ENCODE results near the gene NMNAT2.

The NMNAT2 gene

DNA sequence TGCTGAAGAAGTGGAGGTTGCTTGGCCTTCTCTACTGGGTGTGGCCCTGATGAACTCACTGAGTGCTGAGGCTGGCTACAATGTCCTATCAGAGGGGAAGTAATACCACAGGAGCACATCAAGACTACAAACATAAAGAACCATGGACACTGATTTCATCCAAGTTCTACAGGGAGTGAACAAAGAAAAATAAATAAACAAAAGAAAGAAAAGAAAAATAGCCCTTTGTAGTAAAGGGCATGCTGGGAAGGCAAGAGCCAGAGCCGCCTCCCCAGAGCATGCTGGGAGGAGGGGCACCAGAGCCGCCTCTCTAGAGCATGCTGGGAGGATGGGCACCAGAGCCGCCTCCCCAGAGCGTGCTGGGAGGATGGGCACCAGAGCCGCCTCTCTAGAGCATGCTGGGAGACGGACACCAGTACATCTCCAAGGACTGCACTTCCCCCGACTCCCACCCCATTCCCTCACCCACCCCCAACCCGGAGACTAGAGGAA lies 166.2 kb downstream of the NMNAT2 start:
- Mint-ChIP-seq H3K9me3 (no peaks in the 10 kb centered on the region), H3K27ac (no peak overlapping the region), H3K4me3 (no peak overlapping the region), H3K4me1 (ENCODE audit: low read depth) (no peaks in the 10 kb centered on the region), H3K36me3 (ENCODE audit: low read depth) (no peaks in the 10 kb centered on the region), H3K27me3 (ENCODE audit: low read depth) (no peaks in the 10 kb centered on the region)
- no peak for DNase-seq (ENCODE audit: low spot score)

GRCh38 chr1:183251101-183251958 lies 166.8 kb downstream of the NMNAT2 start:
- no peaks in the 10 kb centered on the region for H3K36me3 Mint-ChIP-seq (ENCODE audit: low read depth)
- no peaks in the 10 kb centered on the region for H3K4me1 Mint-ChIP-seq (ENCODE audit: low read depth)
- no peak overlapping the region for H3K27ac Mint-ChIP-seq
- H3K4me3 Mint-ChIP-seq = no peak overlapping the region
- DNase-seq (ENCODE audit: low spot score) = no peak
- H3K27me3 Mint-ChIP-seq (ENCODE audit: low read depth) = no peaks in the 10 kb centered on the region
- no peaks in the 10 kb centered on the region for H3K9me3 Mint-ChIP-seq

GRCh38 chr1:183249941-183250452 lies 168.2 kb downstream of the NMNAT2 start:
- H3K36me3 Mint-ChIP-seq (ENCODE audit: low read depth) = no peaks in the 10 kb centered on the region
- no peak overlapping the region for H3K4me3 Mint-ChIP-seq
- no peaks in the 10 kb centered on the region for H3K4me1 Mint-ChIP-seq (ENCODE audit: low read depth)
- H3K27me3 Mint-ChIP-seq (ENCODE audit: low read depth) = no peaks in the 10 kb centered on the region
- no peaks in the 10 kb centered on the region for H3K9me3 Mint-ChIP-seq
- DNase-seq (ENCODE audit: low spot score) = no peak
- no peak overlapping the region for H3K27ac Mint-ChIP-seq

DNA sequence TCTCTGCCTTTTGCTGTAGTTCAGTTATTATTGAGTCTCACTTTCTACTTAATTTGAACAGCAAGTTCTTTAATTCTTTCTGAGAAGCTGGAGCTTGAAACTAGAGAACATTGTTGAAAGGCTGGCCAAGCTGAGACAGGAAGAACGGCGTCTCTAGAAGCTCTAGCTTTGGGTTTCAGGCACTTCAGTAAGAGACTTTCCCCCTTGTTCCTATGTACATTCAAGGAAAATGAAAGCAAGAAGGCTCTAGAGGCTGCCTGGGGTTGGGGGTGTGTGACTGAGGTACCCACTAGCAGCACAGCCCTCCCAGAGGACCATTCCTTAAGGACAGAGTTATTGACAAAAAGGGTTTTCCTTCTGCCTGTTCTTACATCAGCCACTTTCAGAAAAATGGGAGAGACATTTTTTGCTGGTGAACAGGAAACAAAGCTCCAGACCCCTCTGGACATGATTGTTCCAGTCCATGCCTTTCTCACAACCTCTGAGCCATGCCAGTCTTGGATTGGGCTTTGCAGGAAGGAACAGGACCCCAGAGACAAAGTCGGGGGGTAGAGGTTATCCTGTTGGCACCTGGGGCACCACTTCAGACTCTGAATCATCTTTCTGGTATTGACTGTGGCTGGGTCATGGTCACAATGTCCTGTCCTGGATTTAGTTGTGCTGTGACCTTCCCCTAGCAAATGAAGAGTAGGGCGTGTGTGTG lies 169.0 kb downstream of the NMNAT2 start:
- no peak for DNase-seq (ENCODE audit: low spot score)
- Mint-ChIP-seq H3K9me3 (no peaks in the 10 kb centered on the region), H3K27ac (no peak overlapping the region), H3K36me3 (ENCODE audit: low read depth) (no peaks in the 10 kb centered on the region), H3K4me3 (no peak overlapping the region), H3K4me1 (ENCODE audit: low read depth) (no peaks in the 10 kb centered on the region), H3K27me3 (ENCODE audit: low read depth) (no peaks in the 10 kb centered on the region)

DNA sequence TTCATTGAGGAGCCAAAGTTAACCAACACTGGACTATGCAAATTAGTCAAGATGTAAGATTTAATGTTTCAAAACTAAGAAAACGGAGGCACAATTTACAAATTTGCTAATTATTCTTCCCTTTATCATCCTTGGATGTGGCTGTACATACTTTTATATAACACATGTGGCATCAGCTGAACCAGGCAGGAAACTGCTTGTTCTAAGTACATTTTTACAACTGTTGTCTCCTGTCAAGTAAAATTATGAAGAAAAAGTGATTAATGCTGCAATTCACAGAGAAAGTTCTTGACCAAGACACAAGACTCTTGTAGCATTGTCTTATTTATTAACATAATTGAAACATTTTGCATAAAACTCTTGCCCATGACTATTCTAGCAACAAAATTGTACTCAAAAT lies 170.2 kb downstream of the NMNAT2 start:
- no peaks in the 10 kb centered on the region for H3K4me1 Mint-ChIP-seq (ENCODE audit: low read depth)
- no peak overlapping the region for H3K4me3 Mint-ChIP-seq
- no peak for DNase-seq (ENCODE audit: low spot score)
- H3K27ac Mint-ChIP-seq = no peak overlapping the region
- no peaks in the 10 kb centered on the region for H3K9me3 Mint-ChIP-seq
- no peaks in the 10 kb centered on the region for H3K36me3 Mint-ChIP-seq (ENCODE audit: low read depth)
- H3K27me3 Mint-ChIP-seq (ENCODE audit: low read depth) = no peaks in the 10 kb centered on the region

GRCh38 chr1:183247484-183247883 lies 170.7 kb downstream of the NMNAT2 start:
- Mint-ChIP-seq H3K36me3 (ENCODE audit: low read depth) (no peaks in the 10 kb centered on the region), H3K4me1 (ENCODE audit: low read depth) (no peaks in the 10 kb centered on the region), H3K27ac (no peak overlapping the region), H3K27me3 (ENCODE audit: low read depth) (no peaks in the 10 kb centered on the region), H3K4me3 (no peak overlapping the region), H3K9me3 (no peaks in the 10 kb centered on the region)
- DNase-seq (ENCODE audit: low spot score) = no peak

DNA sequence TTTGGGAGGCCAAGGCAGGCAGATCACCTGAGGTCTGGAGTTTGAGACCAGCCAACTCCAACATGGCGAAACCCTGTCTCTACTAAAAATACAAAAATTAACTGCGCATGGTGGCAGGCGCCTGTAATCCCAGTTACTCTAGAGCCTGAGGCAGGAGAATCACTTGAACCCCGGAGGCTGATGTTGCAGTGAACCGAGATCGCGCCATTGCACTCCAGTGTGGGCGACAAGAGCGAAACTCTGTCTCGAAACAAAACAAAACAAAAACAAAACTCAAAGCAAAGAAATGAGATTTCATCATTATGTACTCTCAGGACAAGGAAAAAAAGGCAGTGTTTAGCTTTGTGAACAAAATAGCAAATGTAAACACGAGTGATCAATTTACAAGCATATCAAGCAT lies 171.1 kb downstream of the NMNAT2 start:
- Mint-ChIP-seq H3K27ac (no peak overlapping the region), H3K9me3 (no peaks in the 10 kb centered on the region), H3K27me3 (ENCODE audit: low read depth) (no peaks in the 10 kb centered on the region), H3K36me3 (ENCODE audit: low read depth) (no peaks in the 10 kb centered on the region), H3K4me1 (ENCODE audit: low read depth) (no peaks in the 10 kb centered on the region), H3K4me3 (no peak overlapping the region)
- DNase-seq (ENCODE audit: low spot score) = no peak

GRCh38 chr1:183246436-183246835 lies 171.7 kb downstream of the NMNAT2 start:
- no peak overlapping the region for H3K4me3 Mint-ChIP-seq
- no peak overlapping the region for H3K27ac Mint-ChIP-seq
- no peaks in the 10 kb centered on the region for H3K9me3 Mint-ChIP-seq
- H3K36me3 Mint-ChIP-seq (ENCODE audit: low read depth) = no peaks in the 10 kb centered on the region
- DNase-seq (ENCODE audit: low spot score) = no peak
- H3K27me3 Mint-ChIP-seq (ENCODE audit: low read depth) = peaks cover 2% of the 10 kb centered on the region
- no peaks in the 10 kb centered on the region for H3K4me1 Mint-ChIP-seq (ENCODE audit: low read depth)

DNA sequence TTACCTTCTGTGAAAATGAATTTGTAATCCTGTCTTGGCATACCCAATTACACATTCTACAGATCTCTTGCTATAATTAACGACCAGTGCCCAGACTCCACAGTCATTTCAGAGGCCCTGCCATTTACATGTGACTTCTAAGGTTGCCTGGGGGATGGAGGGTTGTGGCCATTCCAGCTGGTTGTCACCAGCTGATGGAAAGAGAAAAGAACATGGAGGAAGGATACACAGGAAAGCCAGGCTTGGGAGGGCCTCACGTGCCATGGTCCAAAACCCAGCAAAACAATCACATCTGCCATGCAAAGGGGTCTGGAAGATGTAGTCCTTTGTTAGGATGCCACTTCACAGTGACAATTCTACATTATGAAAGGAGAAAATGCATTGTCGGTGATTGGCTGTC lies 172.8 kb downstream of the NMNAT2 start:
- Mint-ChIP-seq H3K36me3 (ENCODE audit: low read depth) (no peaks in the 10 kb centered on the region), H3K27me3 (ENCODE audit: low read depth) (peaks cover 4% of the 10 kb centered on the region), H3K27ac (no peak overlapping the region), H3K4me1 (ENCODE audit: low read depth) (no peaks in the 10 kb centered on the region), H3K4me3 (no peak overlapping the region), H3K9me3 (no peaks in the 10 kb centered on the region)
- no peak for DNase-seq (ENCODE audit: low spot score)

DNA sequence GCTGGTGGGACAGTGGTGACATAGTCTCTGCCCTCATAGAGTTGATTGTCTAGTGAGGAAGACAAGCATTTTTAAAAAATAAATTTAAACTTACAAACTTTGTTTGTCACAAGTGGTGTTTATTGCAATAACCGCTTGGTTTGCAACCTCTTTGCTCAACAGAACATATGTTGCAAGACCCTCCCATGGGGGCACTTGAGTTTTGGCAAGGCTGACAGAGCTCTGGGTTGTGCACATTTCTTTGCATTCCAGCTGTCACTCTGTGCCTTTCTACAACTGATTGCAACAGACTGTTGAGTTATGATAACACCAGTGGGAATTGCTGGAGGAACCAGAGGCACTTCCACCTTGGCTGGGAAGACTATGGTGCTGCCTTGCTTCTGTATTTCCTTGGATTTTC lies 173.7 kb downstream of the NMNAT2 start:
- DNase-seq (ENCODE audit: low spot score) = no peak
- H3K27me3 Mint-ChIP-seq (ENCODE audit: low read depth) = peaks cover 6% of the 10 kb centered on the region
- H3K4me1 Mint-ChIP-seq (ENCODE audit: low read depth) = no peaks in the 10 kb centered on the region
- no peak overlapping the region for H3K27ac Mint-ChIP-seq
- no peaks in the 10 kb centered on the region for H3K9me3 Mint-ChIP-seq
- no peaks in the 10 kb centered on the region for H3K36me3 Mint-ChIP-seq (ENCODE audit: low read depth)
- no peak overlapping the region for H3K4me3 Mint-ChIP-seq

DNA sequence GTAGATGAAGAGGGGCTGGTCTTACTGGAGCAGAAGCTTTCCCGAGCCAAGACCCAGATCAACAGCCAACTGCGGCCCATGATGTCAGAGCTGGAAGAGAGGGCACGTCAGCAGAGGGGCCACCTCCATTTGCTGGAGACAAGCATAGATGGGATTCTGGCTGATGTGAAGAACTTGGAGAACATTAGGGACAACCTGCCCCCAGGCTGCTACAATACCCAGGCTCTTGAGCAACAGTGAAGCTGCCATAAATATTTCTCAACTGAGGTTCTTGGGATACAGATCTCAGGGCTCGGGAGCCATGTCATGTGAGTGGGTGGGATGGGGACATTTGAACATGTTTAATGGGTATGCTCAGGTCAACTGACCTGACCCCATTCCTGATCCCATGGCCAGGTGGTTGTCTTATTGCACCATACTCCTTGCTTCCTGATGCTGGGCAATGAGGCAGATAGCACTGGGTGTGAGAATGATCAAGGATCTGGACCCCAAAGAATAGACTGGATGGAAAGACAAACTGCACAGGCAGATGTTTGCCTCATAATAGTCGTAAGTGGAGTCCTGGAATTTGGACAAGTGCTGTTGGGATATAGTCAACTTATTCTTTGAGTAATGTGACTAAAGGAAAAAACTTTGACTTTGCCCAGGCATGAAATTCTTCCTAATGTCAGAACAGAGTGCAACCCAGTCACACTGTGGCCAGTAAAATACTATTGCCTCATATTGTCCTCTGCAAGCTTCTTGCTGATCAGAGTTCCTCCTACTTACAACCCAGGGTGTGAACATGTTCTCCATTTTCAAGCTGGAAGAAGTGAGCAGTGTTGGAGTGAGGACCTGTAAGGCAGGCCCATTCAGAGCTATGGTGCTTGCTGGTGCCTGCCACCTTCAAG lies 174.8 kb downstream of the NMNAT2 start:
- H3K4me1 Mint-ChIP-seq (ENCODE audit: low read depth) = no peaks in the 10 kb centered on the region
- DNase-seq (ENCODE audit: low spot score) = no peak
- H3K4me3 Mint-ChIP-seq = no peak overlapping the region
- no peak overlapping the region for H3K27ac Mint-ChIP-seq
- H3K9me3 Mint-ChIP-seq = no peaks in the 10 kb centered on the region
- H3K27me3 Mint-ChIP-seq (ENCODE audit: low read depth) = peaks cover 6% of the 10 kb centered on the region
- H3K36me3 Mint-ChIP-seq (ENCODE audit: low read depth) = no peaks in the 10 kb centered on the region

- Mint-ChIP-seq H3K36me3 (ENCODE audit: low read depth) (no peaks in the 10 kb centered on the region), H3K4me1 (ENCODE audit: low read depth) (no peaks in the 10 kb centered on the region), H3K27me3 (ENCODE audit: low read depth) (peaks cover 6% of the 10 kb centered on the region), H3K27ac (no peak overlapping the region), H3K4me3 (no peak overlapping the region), H3K9me3 (no peaks in the 10 kb centered on the region)
- DNase-seq (ENCODE audit: low spot score) = no peak
These were observed 175.6 kb downstream of the NMNAT2 start for GRCh38 chr1:183242556-183242955.

- no peak overlapping the region for H3K4me3 Mint-ChIP-seq
- H3K36me3 Mint-ChIP-seq (ENCODE audit: low read depth) = no peaks in the 10 kb centered on the region
- peaks cover 6% of the 10 kb centered on the region for H3K27me3 Mint-ChIP-seq (ENCODE audit: low read depth)
- no peak for DNase-seq (ENCODE audit: low spot score)
- no peaks in the 10 kb centered on the region for H3K9me3 Mint-ChIP-seq
- no peak overlapping the region for H3K27ac Mint-ChIP-seq
- no peaks in the 10 kb centered on the region for H3K4me1 Mint-ChIP-seq (ENCODE audit: low read depth)
These were observed 176.7 kb downstream of the NMNAT2 start for GRCh38 chr1:183241471-183241870.
